Endothelial cell (in vitro differentiated cells): ENCODE results near the gene SFSWAP. TPM values are rescaled to one million over a fixed set of nuclear protein-coding genes. Genes with fewer than 3 reads are reported as not detected.
A peak's percentile ranks its signal among the peaks of the same experiment; 100 is the strongest.
"Not testable (repeated sequence)": the region's sequence is repeated elsewhere in the genome, so short reads cannot be mapped to it uniquely, and the experiment has no call there.

Experiments used
- DNase-seq: peaks from one replicate; pipeline ENCODE4 v3.0.0; 2021; ENCODE audit warnings: low spot score
- H3K27ac Mint-ChIP-seq: one replicate; pipeline ENCODE4 v1.8.0; 2021; ENCODE audit warnings: mixed read lengths, inconsistent platforms; ENCODE audit not compliant: unreplicated experiment
- H3K27me3 Mint-ChIP-seq: one replicate; pipeline ENCODE4 v1.8.0; 2021; ENCODE audit warnings: mild to moderate bottlenecking, moderate library complexity, mixed read lengths, inconsistent platforms; ENCODE audit not compliant: unreplicated experiment
- H3K36me3 Mint-ChIP-seq: one replicate; pipeline ENCODE4 v1.8.0; 2021; ENCODE audit warnings: mild to moderate bottlenecking, low read depth, mixed read lengths, inconsistent platforms; ENCODE audit not compliant: unreplicated experiment
- H3K4me1 Mint-ChIP-seq: one replicate; pipeline ENCODE4 v1.8.0; 2021; ENCODE audit warnings: mild to moderate bottlenecking, mixed read lengths, inconsistent platforms; ENCODE audit not compliant: unreplicated experiment
- H3K4me3 Mint-ChIP-seq: one replicate; pipeline ENCODE4 v1.8.0; 2021; ENCODE audit warnings: mild to moderate bottlenecking, mixed read lengths, inconsistent platforms; ENCODE audit not compliant: unreplicated experiment
- H3K9me3 Mint-ChIP-seq: one replicate; pipeline ENCODE4 v1.8.0; 2021; ENCODE audit warnings: mixed read lengths, inconsistent platforms; ENCODE audit not compliant: unreplicated experiment
- CTCF ChIP-seq: fragments of 200-600 bp; sonication (generic); IDR thresholded peaks from one replicate; pipeline ENCODE4 v1.5.0; 2021; ENCODE audit warnings: antibody characterized with exemption; ENCODE audit not compliant: unreplicated experiment
- long read RNA-seq: library from polyadenylated mRNA; unstranded; transcript quantifications from one replicate; pipeline ENCODE4 v2.0.0, GENCODE V29; 2020; ENCODE audit not compliant: unreplicated experiment
- total RNA-seq: library from RNA; stranded (reverse); fragmentation: NEBNext Ultra II Directional; extraction: Animal tissue kit (Norgen Biotek cat#: 25700); gene quantifications from one replicate; pipeline ENCODE4 v1.2.1, GENCODE V29; 2021; ENCODE audit not compliant: unreplicated experiment

Gene SFSWAP
- 56.3 TPM for total RNA-seq
- long read RNA-seq, partial matches to known transcripts = 4 of 5 reads
- long read RNA-seq, other reads (novel, unspliced or antisense) = 1 of 5 reads

- H3K4me1 Mint-ChIP-seq = peaks cover 18% of the 10 kb centered on the region
- peak; percentile 68 for DNase-seq
- H3K9me3 Mint-ChIP-seq = no peaks in the 10 kb centered on the region
- H3K27ac Mint-ChIP-seq = peak within 1 kb of the TSS; percentile 97
- no peak for TF ChIP-seq CTCF
- H3K4me3 Mint-ChIP-seq = peak within 1 kb of the TSS; percentile 99
- H3K36me3 Mint-ChIP-seq = peaks cover 17% of the 10 kb centered on the region
- H3K27me3 Mint-ChIP-seq = peaks cover 9% of the 10 kb centered on the region
These were observed at the start of gene SFSWAP for GRCh38 chr12:131710464-131711457. Gene SFSWAP, plus strand, starts transcription at chr12:131711090. Its CDS starts 140 bp downstream, at chr12:131711230.

GRCh38 chr12:131661170-131661985 lies 49.5 kb upstream of the SFSWAP start:
- not testable (repeated sequence) for H3K27me3 Mint-ChIP-seq, H3K9me3 Mint-ChIP-seq, H3K27ac Mint-ChIP-seq, DNase-seq, H3K36me3 Mint-ChIP-seq, H3K4me1 Mint-ChIP-seq, H3K4me3 Mint-ChIP-seq

- not testable (repeated sequence) for H3K36me3 Mint-ChIP-seq, H3K4me1 Mint-ChIP-seq, H3K4me3 Mint-ChIP-seq, H3K27me3 Mint-ChIP-seq, DNase-seq, H3K27ac Mint-ChIP-seq, H3K9me3 Mint-ChIP-seq
These were observed 49.0 kb upstream of the SFSWAP start for GRCh38 chr12:131661986-131662288.

- not testable (repeated sequence) for H3K27ac Mint-ChIP-seq, H3K4me1 Mint-ChIP-seq, H3K27me3 Mint-ChIP-seq, H3K4me3 Mint-ChIP-seq, H3K36me3 Mint-ChIP-seq, H3K9me3 Mint-ChIP-seq, DNase-seq
These were observed 48.5 kb upstream of the SFSWAP start for GRCh38 chr12:131662346-131662745.

GRCh38 chr12:131665666-131666065 lies 45.2 kb upstream of the SFSWAP start:
- DNase-seq, H3K27ac Mint-ChIP-seq, H3K27me3 Mint-ChIP-seq, H3K9me3 Mint-ChIP-seq, H3K36me3 Mint-ChIP-seq, H3K4me1 Mint-ChIP-seq, H3K4me3 Mint-ChIP-seq: not testable (repeated sequence)

GRCh38 chr12:131666486-131666885 lies 44.4 kb upstream of the SFSWAP start:
- H3K27me3 Mint-ChIP-seq, H3K4me1 Mint-ChIP-seq, DNase-seq, H3K36me3 Mint-ChIP-seq, H3K27ac Mint-ChIP-seq, H3K9me3 Mint-ChIP-seq, H3K4me3 Mint-ChIP-seq: not testable (repeated sequence)

- peak overlapping the region; percentile 11 for H3K27ac Mint-ChIP-seq
- H3K9me3 Mint-ChIP-seq, H3K36me3 Mint-ChIP-seq, H3K4me3 Mint-ChIP-seq, H3K27me3 Mint-ChIP-seq, DNase-seq, H3K4me1 Mint-ChIP-seq: not testable (repeated sequence)
These were observed 43.8 kb upstream of the SFSWAP start for GRCh38 chr12:131666978-131667601.
